Retinal pigment epithelial cell (primary cell): ENCODE data around the gene LPCAT1.
"Not testable (repeated sequence)": the region's sequence is repeated elsewhere in the genome, so short reads cannot be mapped to it uniquely, and the experiment has no call there.

ENCODE experiments used
- DNase-seq: peaks from one replicate; pipeline ENCODE4 v3.0.0-alpha.2; 2010; ENCODE audit warnings: low read depth
- H3K4me3 ChIP-seq: 2 replicates; pipeline ENCODE4 v1.5.1; 2011; ENCODE audit warnings: mild to moderate bottlenecking, low read length, control low read depth, moderate library complexity
- CTCF ChIP-seq: conservative IDR thresholded peaks from 2 replicates; pipeline ENCODE4 v1.5.1; 2011; ENCODE audit warnings: low read depth, low read length, control low read depth, inconsistent platforms

The LPCAT1 gene

DNA sequence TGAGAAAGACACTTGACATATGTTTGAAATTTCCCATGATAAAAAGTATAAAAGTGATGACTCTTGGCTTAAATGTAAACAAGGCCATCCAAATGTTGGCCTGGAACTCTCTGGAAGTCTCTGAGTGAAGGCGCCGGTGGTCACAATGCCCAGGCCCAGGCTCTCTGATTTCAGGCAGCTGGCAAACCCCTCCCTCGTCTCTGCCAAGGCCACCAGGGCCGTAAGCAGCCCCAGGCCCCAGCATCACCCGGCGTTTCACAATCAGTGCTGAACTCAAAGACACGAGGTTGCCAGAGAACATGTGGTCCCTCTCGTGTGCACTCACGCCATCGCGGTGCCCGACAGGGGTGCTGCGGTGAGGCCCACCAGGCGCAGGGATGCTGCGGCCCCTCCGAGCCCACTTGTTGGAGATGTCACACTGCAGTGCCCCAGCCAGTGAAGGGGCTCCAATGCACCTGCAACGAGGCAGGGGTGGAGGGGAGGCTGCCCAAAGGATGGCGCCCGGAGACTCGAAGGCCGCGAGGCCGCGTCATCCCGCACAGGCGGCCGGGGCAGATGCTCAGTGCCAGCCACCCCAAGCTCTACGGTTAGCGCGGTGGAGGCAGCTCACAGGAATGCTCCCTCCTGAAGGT lies 15.0 kb downstream of the LPCAT1 start:
- no peak for TF ChIP-seq CTCF
- H3K4me3 ChIP-seq: no peak overlapping the region
- no peak for DNase-seq

DNA sequence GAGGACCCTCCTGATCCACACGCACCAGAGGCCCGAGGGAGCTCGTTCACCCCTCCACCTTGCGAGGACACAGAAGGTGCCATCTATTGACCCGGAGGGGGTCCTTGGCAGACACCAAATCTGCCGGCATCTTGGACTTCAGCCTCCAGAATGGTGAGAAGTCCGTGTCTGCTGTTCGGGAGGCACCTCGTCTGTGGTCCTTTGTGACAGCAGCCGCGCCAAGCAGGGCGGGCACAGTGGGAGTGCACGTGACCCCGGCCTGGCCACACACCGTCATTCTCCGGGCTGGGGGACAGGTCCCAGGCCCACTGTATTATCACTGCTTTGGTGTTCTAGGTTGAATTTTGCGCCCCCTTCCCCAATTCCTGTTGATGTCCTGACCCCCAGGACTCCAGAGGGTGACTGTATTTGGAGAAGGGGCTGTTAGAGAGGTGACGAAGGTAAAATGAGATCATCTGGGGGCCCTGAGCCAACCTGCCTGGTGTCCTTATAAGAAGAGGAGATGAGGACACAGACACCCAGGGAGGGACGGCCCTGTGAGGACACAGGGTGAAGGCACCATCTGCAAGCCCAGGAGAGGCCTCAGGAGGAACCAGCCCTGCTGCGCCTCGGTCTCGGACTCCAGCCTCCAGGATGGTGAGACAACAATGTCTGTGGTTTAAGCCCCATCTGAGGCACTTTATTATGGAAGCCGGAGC lies 15.7 kb downstream of the LPCAT1 start:
- TF ChIP-seq CTCF: no peak
- no peak for DNase-seq
- no peak overlapping the region for H3K4me3 ChIP-seq

DNA sequence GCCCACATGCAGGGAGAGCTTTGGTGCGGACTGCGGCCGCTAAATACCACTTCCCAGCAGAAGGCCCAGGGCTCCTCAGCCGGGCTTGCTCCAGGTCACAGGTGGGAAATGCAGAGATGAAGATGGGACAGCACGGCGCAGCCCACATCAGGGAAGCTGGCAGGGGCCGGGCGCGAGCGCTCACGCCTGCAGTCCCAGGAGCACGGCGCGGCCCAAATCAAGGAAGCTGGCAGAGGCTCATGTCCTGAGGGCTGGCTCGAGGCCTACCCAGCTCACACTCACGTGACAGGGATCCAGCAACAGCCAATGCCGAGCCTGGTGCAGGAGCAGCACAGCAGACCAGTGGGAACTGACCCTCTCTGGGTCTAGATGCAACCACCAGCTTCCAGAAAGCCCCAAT lies 16.3 kb downstream of the LPCAT1 start:
- TF ChIP-seq CTCF: no peak
- no peak overlapping the region for H3K4me3 ChIP-seq
- no peak for DNase-seq

GRCh38 chr5:1507014-1507375 lies 16.8 kb downstream of the LPCAT1 start:
- DNase-seq: no peak
- no peak for TF ChIP-seq CTCF
- H3K4me3 ChIP-seq: no peak overlapping the region

- TF ChIP-seq CTCF: no peak
- H3K4me3 ChIP-seq: no peak overlapping the region
- no peak for DNase-seq
Observed at GRCh38 chr5:1506242-1507013, 17.3 kb downstream of the LPCAT1 start.

DNA sequence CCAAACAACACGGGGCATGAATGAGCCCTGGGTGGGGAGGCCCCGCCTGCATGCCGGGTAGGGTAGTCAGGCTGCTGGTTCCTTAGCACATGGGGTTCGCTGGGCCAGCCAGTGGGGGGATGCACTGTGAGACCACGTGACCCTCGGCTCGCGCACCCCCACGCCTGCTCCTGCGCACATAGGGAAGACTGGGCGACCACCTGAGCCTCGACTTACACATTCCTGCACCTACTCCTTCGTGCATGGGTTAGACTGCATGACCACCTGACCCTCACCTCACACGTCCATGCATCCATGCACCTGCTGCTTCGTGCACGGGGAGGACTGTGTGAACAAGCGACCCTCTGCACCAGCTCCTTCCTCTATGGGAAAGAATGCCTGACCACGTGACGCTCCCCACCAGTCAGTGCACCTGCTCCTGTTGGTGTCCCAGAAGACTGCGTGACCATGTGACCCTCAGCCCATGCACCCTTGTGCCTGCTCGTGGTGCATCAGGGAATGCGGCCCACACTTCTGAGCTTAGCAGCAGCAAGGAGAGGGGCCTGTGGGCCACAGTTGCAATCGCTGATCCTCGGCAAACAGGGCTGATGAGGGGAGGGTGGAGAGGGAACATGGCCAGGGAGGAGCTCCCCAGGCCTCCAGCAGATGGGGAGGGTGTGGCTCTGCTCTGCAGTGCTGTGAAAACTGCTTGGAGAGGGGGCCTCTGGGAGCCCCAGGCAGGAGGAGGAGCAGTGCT lies 18.1 kb downstream of the LPCAT1 start:
- no peak for TF ChIP-seq CTCF
- no peak for DNase-seq
- H3K4me3 ChIP-seq: no peak overlapping the region

DNA sequence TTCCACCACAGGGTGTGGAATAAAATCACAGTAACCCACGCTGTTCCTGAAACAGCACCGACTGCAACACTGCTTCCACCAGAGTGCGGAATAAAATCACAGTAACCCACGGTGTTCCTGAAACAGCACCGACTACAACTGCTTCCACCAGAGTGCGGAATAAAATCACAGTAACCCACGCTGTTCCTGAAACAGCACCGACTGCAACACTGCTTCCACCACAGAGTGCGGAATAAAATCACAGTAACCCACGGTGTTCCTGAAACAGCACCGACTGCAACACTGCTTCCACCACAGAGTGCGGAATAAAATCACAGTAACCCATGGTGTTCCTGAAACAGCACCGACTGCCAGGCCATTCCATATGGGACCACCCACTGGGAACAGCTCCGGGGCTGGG lies 18.7 kb downstream of the LPCAT1 start:
- not testable (repeated sequence) for H3K4me3 ChIP-seq

More for the DNA sequence above, 18.7 kb downstream of the LPCAT1 start:
- DNase-seq: not testable (repeated sequence)
